GM19023 (cell line): ENCODE data around the gene CHL1.

Experiments
- ATAC-seq: cut with Tn5 transposase; IDR thresholded peaks from one replicate; pipeline ENCODE4 v1.9.1; 2021; ENCODE audit warnings: mild to moderate bottlenecking, moderate library complexity; ENCODE audit not compliant: unreplicated experiment

CHL1 gene

GRCh38 chr3:330494-331115 is 134.0 kb downstream of the CHL1 start:
- no peak for ATAC-seq

DNA sequence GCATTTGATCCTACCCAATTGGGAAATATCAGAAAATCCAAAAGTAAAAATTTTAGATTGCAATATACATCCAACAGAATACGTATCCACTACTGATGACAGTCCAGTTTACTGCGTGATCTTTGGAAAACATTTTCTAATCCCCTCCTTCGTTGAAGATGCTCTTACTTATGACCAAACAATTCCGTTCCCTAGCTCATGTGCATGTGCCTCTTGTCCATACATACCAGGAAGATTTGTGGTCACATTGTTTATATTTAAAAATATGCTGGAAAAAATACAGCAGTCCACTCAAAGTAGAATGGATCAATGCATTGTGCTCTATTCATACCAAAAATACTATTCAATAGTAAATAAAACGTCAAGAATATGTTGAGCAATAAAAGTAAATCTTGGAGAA is 135.3 kb downstream of the CHL1 start:
- ATAC-seq: no peak

GRCh38 chr3:332701-333100 is 136.1 kb downstream of the CHL1 start:
- ATAC-seq: no peak

DNA sequence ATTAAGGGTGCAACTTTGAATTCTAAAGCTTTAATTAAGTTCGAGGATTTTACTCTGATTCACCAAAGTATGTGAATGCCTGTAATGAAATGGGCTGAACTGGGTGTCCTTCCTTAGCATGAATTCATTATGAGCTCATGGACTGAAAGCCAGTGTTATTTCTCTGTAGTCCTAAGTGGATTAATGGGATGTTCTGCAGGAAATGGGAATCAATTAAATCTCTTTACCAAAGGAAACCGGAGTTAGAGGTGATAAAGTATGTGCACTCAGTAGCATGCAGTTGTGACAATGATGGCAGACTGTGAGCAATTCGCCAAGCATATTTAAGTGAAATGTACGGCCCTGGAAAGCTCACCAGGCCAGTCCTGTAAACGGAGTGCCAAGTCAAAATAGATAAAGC is 138.7 kb downstream of the CHL1 start:
- no peak for ATAC-seq

- no peak for ATAC-seq
Measured at GRCh38 chr3:339351-339750, 142.8 kb downstream of the CHL1 start.

DNA sequence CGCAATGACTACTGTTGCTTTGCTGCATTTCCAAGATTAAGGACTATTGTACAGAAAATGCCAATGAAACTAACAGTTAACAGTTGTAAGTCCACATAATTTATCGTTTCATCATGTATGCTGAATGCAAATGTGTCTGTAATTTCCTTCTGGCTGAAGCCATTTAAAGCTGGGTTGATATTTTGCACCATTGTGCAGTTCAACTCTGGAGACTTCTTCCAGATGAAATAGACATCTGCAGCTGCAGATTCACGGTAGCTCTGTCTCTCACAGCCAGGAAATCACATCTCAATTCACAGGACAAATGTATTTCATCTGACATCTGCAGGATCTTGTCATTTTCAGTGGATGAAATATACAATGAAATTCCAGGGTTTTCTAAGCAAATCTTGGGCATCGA is 145.4 kb downstream of the CHL1 start:
- ATAC-seq: no peak

DNA sequence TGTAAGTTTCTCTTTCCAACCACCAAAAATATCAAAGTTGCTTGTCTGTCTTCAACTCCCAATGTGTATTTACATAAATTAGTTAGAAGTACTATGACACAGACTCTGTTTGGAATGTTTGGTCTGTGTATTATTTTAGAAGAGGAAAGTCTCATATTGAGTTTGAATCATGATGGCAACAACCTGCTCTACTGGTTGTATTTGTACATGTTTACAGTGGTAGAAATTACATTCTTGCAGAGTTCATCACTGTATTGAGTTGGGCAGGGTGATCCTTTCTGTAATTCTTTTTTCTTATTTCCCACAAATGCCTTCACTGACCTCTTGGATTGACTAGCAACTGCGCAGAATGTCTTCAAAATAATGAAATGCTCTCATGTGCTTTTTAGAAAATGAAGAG is 149.6 kb downstream of the CHL1 start:
- ATAC-seq: no peak

DNA sequence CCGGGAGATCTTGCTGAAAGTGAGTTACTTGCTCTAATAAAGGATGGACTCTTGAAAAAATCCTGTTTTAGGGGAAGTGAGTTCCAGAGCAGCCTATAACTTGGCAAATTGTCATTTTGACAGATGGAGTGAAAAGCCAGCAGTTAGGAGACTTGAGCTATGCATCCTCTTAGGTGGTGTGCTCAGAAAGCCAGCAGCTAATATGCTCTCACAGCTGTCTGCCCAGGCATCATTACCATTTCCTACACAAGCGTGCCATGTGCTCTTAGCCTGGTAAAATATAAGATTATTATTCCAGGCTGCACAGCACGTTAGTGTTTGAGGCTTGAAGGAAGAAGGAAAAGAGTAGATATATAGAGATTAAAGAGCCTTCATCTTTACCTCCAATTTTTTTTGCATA is 151.0 kb downstream of the CHL1 start:
- ATAC-seq: no peak

DNA sequence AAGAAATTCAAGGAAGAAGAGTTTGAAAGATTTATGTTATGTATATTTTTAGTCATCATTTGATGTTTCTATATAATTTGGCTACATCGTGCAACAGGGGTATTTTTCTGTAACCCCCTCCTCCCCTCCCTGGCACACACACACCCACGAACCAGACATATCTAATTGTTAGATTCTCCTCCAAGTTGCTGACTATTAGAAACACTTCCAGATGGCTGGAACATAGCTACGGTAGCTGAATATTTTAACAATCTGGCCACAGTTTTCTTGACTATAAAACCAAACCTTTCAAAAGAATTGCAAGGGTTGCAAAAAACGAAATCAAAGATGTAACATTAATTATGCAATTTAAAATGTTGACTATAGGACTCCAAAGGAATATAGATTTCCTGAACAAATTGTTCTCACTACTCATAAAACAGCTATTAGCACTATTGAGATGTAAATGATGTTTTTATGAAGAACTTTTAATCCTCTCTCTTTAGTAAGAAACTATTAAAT is 154.4 kb downstream of the CHL1 start:
- ATAC-seq: no peak

DNA sequence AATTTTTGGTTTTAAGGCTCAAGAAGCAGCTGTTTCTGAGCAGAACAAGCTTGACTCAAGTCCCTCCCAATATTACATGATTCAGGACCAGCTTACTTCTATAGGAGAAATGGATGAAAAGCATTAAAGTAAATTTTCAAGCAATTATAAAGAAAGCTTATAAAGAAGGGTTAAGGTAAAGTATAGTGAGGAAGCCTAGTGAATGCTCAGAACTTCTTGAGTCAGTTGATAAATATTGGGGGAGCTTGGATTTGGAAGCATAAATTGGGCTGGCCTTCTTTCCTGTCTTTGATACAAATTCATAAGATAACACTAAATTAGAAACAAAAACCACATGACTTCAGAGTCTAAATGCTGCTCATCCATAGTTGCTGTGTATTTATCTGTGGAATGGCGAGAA is 156.0 kb downstream of the CHL1 start:
- no peak for ATAC-seq

DNA sequence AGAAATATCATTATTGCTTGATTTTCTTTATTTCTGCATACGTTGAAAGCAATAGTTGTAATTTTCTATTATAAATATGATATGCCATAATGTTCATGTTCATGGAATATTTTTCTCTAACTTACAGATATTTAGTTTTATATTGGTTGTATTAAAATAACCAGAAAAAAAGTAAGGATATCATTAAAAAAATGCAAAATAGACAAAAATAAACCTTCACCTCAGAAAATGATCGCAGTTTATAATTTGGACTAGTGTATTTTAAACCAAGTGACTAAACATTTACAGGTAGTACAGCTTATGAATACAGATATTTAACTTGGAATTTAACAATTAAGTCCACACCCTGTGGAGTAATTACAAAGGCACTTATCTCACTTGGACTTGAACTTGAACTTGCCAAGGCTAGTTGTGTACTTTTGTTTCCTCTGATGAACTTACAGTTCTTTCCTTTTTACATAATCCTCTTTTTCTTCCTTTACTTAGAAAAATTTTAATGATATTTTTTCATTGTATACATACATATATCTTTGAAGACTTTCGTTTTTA is 156.7 kb downstream of the CHL1 start:
- ATAC-seq: no peak

- peak; percentile 73 for ATAC-seq
Measured at GRCh38 chr3:354432-354831, 157.9 kb downstream of the CHL1 start.

- ATAC-seq: no peak
Measured at GRCh38 chr3:355622-356021, 159.1 kb downstream of the CHL1 start.

DNA sequence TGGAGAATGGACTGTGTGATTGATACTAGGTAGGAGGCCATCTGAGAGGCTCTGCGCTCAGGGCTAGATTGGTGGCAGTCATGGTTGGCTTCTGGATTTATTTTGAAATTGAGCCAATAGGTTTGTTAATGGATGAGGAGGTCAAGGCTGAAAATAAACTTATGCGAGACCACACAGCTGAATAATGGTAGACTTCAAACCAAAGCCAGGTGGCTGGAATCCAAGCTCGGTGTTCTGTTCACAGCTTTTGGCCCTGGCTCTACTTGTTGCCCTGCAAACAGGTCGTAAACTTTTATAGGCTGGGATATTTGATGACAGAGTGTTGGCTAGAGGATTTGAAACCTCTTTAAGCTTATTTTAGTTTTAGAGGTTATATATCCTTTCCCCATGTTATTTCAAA is 160.4 kb downstream of the CHL1 start:
- ATAC-seq: no peak

- ATAC-seq: peak; percentile 73
Measured at GRCh38 chr3:359672-360071, 163.1 kb downstream of the CHL1 start.

- ATAC-seq: no peak
Measured at GRCh38 chr3:362681-363338, 166.2 kb downstream of the CHL1 start.

DNA sequence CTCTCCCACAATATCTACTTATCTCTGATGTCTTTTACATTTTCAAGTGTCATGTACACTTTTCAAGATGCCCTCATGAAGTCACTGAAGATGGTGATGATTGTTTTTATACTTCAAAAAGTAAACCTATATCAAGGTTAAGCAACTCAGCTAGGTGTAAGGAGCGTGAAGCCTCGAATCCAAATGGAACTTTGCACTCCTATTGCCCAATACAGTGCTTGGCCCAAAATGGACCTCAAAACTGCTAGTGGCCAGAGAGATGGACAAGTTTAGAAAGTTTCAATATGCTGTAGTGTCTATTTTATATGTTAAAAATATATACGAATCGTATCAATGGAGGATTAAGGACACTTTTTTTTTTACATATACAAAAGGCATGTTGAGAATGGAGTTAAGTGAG is 167.7 kb downstream of the CHL1 start:
- no peak for ATAC-seq

DNA sequence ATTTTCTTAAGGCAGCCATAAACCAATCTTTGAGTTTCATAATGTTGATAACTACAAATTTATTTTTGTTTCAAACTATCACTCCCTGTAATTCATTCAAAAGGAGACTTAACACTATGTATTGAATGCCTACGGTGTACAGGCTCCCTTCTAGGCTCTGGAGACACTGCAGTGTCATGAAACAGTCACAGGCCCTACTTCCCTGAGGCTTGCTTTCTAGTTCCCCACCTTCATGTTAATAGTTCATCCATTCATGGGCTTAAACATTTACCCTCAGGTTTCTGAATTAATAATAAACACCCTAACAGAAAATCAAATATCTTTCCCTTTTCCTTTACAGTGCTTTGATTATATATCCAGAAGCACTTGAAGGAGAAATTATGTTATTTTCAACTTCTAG is 168.7 kb downstream of the CHL1 start:
- ATAC-seq: peak; percentile 65

- ATAC-seq: peak; percentile 56
Measured at GRCh38 chr3:366253-366652, 169.7 kb downstream of the CHL1 start.

GRCh38 chr3:373193-373779 is 176.7 kb downstream of the CHL1 start:
- ATAC-seq: no peak

- no peak for ATAC-seq
Measured at GRCh38 chr3:374459-374858, 177.9 kb downstream of the CHL1 start.

GRCh38 chr3:377158-377561 is 180.6 kb downstream of the CHL1 start:
- peak; percentile 51 for ATAC-seq
